GM12878 (cell line): ENCODE results near the gene SFXN5.

Source experiments
- ATF7 ChIP-seq: fragments of 450-650 bp; IDR thresholded peaks from 2 replicates; pipeline ENCODE4 v1.6.1; 2016; ENCODE audit warnings: low read depth, mild to moderate bottlenecking
- CBFB ChIP-seq: IDR thresholded peaks from 2 replicates; pipeline ENCODE4 v1.6.1; 2016; ENCODE audit warnings: antibody characterized with exemption, low read depth
- EZH2 ChIP-seq: IDR thresholded peaks from 2 replicates; pipeline ENCODE4 v1.6.1; 2012; ENCODE audit warnings: low read depth, mild to moderate bottlenecking, control low read depth, inconsistent platforms, low read length, borderline replicate concordance; ENCODE audit not compliant: control insufficient read depth
- HCFC1 ChIP-seq: fragments of 150-350 bp; IDR thresholded peaks from 2 replicates; pipeline ENCODE4 v1.6.1; 2014; ENCODE audit warnings: low read length
- KDM1A ChIP-seq: fragments of 200-600 bp; sonication (generic); IDR thresholded peaks from 2 replicates; pipeline ENCODE4 v1.6.1; 2016; ENCODE audit warnings: borderline replicate concordance
- NRF1 ChIP-seq: conservative IDR thresholded peaks from 2 replicates; pipeline ENCODE4 v1.6.1; 2011; ENCODE audit warnings: mild to moderate bottlenecking, low read depth, low read length, improper control_type of control experiment
- POLR2AphosphoS5 ChIP-seq: IDR thresholded peaks from 2 replicates; pipeline ENCODE4 v1.6.1; 2011; ENCODE audit warnings: mild to moderate bottlenecking, low read length, inconsistent platforms
- RAD21 ChIP-seq: IDR thresholded peaks from 2 replicates; pipeline ENCODE4 v1.6.1; 2011; ENCODE audit warnings: mild to moderate bottlenecking, low read depth, low read length, moderate library complexity; ENCODE audit not compliant: insufficient read depth
- TF ChIP-seq, protein P1 (sequence below), 3 experiments: IDR thresholded peaks in 2 of 3; conservative IDR thresholded peaks in 1 of 3; 2 replicates each; pipeline ENCODE4 v1.5.1; 2011; ENCODE audit warnings: low read depth in 3 of 3, low read length in 3 of 3, mild to moderate bottlenecking in 3 of 3, control low read depth in 2 of 3, moderate library complexity in 2 of 3, inconsistent platforms in 1 of 3, mixed read lengths in 1 of 3; ENCODE audit not compliant: control insufficient read depth in 2 of 3, insufficient read depth in 1 of 3; ENCODE audit errors: extremely low read depth in 1 of 3
- TF ChIP-seq, protein P2 (sequence below): fragments of 450-650 bp; IDR thresholded peaks from 2 replicates; pipeline ENCODE4 v1.6.1; 2017; ENCODE audit warnings: mild to moderate bottlenecking

DNA sequence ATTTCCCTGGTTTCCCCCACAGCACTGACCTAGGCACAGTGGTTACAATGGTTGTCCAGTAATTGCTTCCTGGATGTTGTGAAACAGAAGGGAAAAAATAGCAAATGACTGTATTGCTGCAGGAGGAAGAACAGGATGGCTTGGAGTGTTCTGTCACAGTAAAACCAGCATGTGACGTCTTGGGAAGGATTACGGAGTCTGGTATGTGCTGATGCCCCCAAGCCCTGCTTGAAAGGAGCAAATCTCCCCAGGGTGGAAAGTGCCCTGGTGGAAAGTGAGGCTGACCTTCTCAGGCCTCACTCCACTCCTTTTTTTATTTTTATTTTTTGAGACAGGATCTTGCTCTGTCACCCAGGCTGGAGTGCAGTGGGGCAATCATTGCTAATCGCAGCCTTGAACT lies 33.4 kb upstream of the SFXN5 start:
- TF ChIP-seq KDM1A (no peak), HCFC1 (no peak), ATF7 (no peak), POLR2AphosphoS5 (no peak), CBFB (no peak), NRF1 (no peak), EZH2 (no peak), RAD21 (no peak)
- TF ChIP-seq, protein P1, sequence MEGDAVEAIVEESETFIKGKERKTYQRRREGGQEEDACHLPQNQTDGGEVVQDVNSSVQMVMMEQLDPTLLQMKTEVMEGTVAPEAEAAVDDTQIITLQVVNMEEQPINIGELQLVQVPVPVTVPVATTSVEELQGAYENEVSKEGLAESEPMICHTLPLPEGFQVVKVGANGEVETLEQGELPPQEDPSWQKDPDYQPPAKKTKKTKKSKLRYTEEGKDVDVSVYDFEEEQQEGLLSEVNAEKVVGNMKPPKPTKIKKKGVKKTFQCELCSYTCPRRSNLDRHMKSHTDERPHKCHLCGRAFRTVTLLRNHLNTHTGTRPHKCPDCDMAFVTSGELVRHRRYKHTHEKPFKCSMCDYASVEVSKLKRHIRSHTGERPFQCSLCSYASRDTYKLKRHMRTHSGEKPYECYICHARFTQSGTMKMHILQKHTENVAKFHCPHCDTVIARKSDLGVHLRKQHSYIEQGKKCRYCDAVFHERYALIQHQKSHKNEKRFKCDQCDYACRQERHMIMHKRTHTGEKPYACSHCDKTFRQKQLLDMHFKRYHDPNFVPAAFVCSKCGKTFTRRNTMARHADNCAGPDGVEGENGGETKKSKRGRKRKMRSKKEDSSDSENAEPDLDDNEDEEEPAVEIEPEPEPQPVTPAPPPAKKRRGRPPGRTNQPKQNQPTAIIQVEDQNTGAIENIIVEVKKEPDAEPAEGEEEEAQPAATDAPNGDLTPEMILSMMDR (IDR thresholded peaks at IDR 0.05 in 2 of 3, conservative IDR thresholded peaks at IDR 0.05 in 1 of 3; ENCODE audit: control insufficient read depth in 2 of 3, extremely low read depth in 1 of 3, insufficient read depth in 1 of 3, low read depth in 3 of 3, low read length in 3 of 3), result no peak
- TF ChIP-seq, protein P2, sequence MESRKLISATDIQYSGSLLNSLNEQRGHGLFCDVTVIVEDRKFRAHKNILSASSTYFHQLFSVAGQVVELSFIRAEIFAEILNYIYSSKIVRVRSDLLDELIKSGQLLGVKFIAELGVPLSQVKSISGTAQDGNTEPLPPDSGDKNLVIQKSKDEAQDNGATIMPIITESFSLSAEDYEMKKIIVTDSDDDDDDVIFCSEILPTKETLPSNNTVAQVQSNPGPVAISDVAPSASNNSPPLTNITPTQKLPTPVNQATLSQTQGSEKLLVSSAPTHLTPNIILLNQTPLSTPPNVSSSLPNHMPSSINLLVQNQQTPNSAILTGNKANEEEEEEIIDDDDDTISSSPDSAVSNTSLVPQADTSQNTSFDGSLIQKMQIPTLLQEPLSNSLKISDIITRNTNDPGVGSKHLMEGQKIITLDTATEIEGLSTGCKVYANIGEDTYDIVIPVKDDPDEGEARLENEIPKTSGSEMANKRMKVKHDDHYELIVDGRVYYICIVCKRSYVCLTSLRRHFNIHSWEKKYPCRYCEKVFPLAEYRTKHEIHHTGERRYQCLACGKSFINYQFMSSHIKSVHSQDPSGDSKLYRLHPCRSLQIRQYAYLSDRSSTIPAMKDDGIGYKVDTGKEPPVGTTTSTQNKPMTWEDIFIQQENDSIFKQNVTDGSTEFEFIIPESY, result no peak
